Stimulated activated memory B cell treated with anti-CD40 and anti-IgM and Interleukin-4, amounts not matched to agents 10 μg/mL and 1 μg/mL and 100 μg/mL, for 72 hours (primary cell): ENCODE measurements around the gene MPRIP.

Experiments used
- ATAC-seq: fragments of 150-1000 bp; cut with Tn5 transposase; 2 replicates; pipeline ENCODE4 v1.10.0; 2021
- H3K27ac Mint-ChIP-seq: one replicate; pipeline ENCODE4 v1.8.0; 2022; ENCODE audit warnings: mild to moderate bottlenecking, mixed read lengths
- H3K27me3 Mint-ChIP-seq: one replicate; pipeline ENCODE4 v1.8.0; 2022; ENCODE audit warnings: mixed read lengths
- H3K36me3 Mint-ChIP-seq: one replicate; pipeline ENCODE4 v1.8.0; 2022; ENCODE audit warnings: mixed read lengths
- H3K4me1 Mint-ChIP-seq: one replicate; pipeline ENCODE4 v1.8.0; 2022; ENCODE audit warnings: mixed read lengths
- H3K4me3 Mint-ChIP-seq: one replicate; pipeline ENCODE4 v1.8.0; 2022; ENCODE audit warnings: mild to moderate bottlenecking, moderate library complexity, mixed read lengths
- H3K9me3 Mint-ChIP-seq: one replicate; pipeline ENCODE4 v1.8.0; 2022; ENCODE audit warnings: mixed read lengths

The MPRIP gene

GRCh38 chr17:17120294-17120693, 78.0 kb downstream of the MPRIP start:
- Mint-ChIP-seq H3K36me3 (no peaks in the 10 kb centered on the region), H3K27me3 (no peaks in the 10 kb centered on the region), H3K4me3 (no peak overlapping the region), H3K27ac (peak overlapping the region; percentile 58), H3K9me3 (no peaks in the 10 kb centered on the region), H3K4me1 (peaks cover 88% of the 10 kb centered on the region)
- ATAC-seq: no peak

GRCh38 chr17:17120701-17121100, 78.4 kb downstream of the MPRIP start:
- H3K27ac Mint-ChIP-seq: peak overlapping the region; percentile 58
- peaks cover 88% of the 10 kb centered on the region for H3K4me1 Mint-ChIP-seq
- H3K9me3 Mint-ChIP-seq: no peaks in the 10 kb centered on the region
- no peaks in the 10 kb centered on the region for H3K36me3 Mint-ChIP-seq
- no peaks in the 10 kb centered on the region for H3K27me3 Mint-ChIP-seq
- ATAC-seq: no peak
- no peak overlapping the region for H3K4me3 Mint-ChIP-seq

GRCh38 chr17:17121162-17121561, 78.9 kb downstream of the MPRIP start:
- Mint-ChIP-seq H3K27me3 (no peaks in the 10 kb centered on the region), H3K4me3 (no peak overlapping the region), H3K27ac (no peak overlapping the region), H3K9me3 (no peaks in the 10 kb centered on the region), H3K4me1 (peaks cover 84% of the 10 kb centered on the region), H3K36me3 (no peaks in the 10 kb centered on the region)
- no peak for ATAC-seq

GRCh38 chr17:17122781-17123483, 80.7 kb downstream of the MPRIP start:
- Mint-ChIP-seq H3K36me3 (peaks cover 4% of the 10 kb centered on the region), H3K27ac (no peak overlapping the region), H3K4me3 (no peak overlapping the region), H3K27me3 (no peaks in the 10 kb centered on the region), H3K4me1 (peaks cover 70% of the 10 kb centered on the region), H3K9me3 (no peaks in the 10 kb centered on the region)
- no peak for ATAC-seq

- H3K27ac Mint-ChIP-seq: peak overlapping the region; percentile 28
- no peak overlapping the region for H3K4me3 Mint-ChIP-seq
- peaks cover 15% of the 10 kb centered on the region for H3K36me3 Mint-ChIP-seq
- ATAC-seq: no peak
- H3K9me3 Mint-ChIP-seq: no peaks in the 10 kb centered on the region
- peaks cover 58% of the 10 kb centered on the region for H3K4me1 Mint-ChIP-seq
- H3K27me3 Mint-ChIP-seq: no peaks in the 10 kb centered on the region
Observed at GRCh38 chr17:17124341-17124740, 82.1 kb downstream of the MPRIP start.

GRCh38 chr17:17125136-17126084, 83.2 kb downstream of the MPRIP start:
- H3K36me3 Mint-ChIP-seq: peaks cover 22% of the 10 kb centered on the region
- ATAC-seq: no peak
- no peaks in the 10 kb centered on the region for H3K27me3 Mint-ChIP-seq
- peak overlapping the region; percentile 28 for H3K27ac Mint-ChIP-seq
- H3K4me3 Mint-ChIP-seq: no peak overlapping the region
- no peaks in the 10 kb centered on the region for H3K9me3 Mint-ChIP-seq
- H3K4me1 Mint-ChIP-seq: peaks cover 47% of the 10 kb centered on the region

- Mint-ChIP-seq H3K27ac (no peak overlapping the region), H3K27me3 (no peaks in the 10 kb centered on the region)
- no peak for ATAC-seq
Observed at GRCh38 chr17:17126131-17127110, 84.2 kb downstream of the MPRIP start.

GRCh38 chr17:17127156-17127555, 84.9 kb downstream of the MPRIP start:
- ATAC-seq: no peak
- peaks cover 33% of the 10 kb centered on the region for H3K36me3 Mint-ChIP-seq
- H3K9me3 Mint-ChIP-seq: no peaks in the 10 kb centered on the region
- no peak overlapping the region for H3K4me3 Mint-ChIP-seq
- no peak overlapping the region for H3K27ac Mint-ChIP-seq
- no peaks in the 10 kb centered on the region for H3K27me3 Mint-ChIP-seq
- H3K4me1 Mint-ChIP-seq: peaks cover 33% of the 10 kb centered on the region

More at GRCh38 chr17:17126131-17127110, 84.2 kb downstream of the MPRIP start:
- no peak overlapping the region for H3K4me3 Mint-ChIP-seq
- no peaks in the 10 kb centered on the region for H3K9me3 Mint-ChIP-seq
- peaks cover 40% of the 10 kb centered on the region for H3K4me1 Mint-ChIP-seq
- H3K36me3 Mint-ChIP-seq: peaks cover 32% of the 10 kb centered on the region

GRCh38 chr17:17127730-17128291, 85.6 kb downstream of the MPRIP start:
- H3K27me3 Mint-ChIP-seq: no peaks in the 10 kb centered on the region
- H3K4me1 Mint-ChIP-seq: peaks cover 27% of the 10 kb centered on the region
- H3K36me3 Mint-ChIP-seq: peaks cover 33% of the 10 kb centered on the region
- no peak overlapping the region for H3K27ac Mint-ChIP-seq
- H3K9me3 Mint-ChIP-seq: no peaks in the 10 kb centered on the region
- H3K4me3 Mint-ChIP-seq: no peak overlapping the region
- ATAC-seq: no peak

GRCh38 chr17:17128476-17129075, 86.3 kb downstream of the MPRIP start:
- no peaks in the 10 kb centered on the region for H3K27me3 Mint-ChIP-seq
- H3K9me3 Mint-ChIP-seq: no peaks in the 10 kb centered on the region
- H3K4me1 Mint-ChIP-seq: peaks cover 22% of the 10 kb centered on the region
- H3K36me3 Mint-ChIP-seq: peaks cover 33% of the 10 kb centered on the region
- H3K27ac Mint-ChIP-seq: peak overlapping the region; percentile 65
- no peak for ATAC-seq
- no peak overlapping the region for H3K4me3 Mint-ChIP-seq

GRCh38 chr17:17129466-17129865, 87.2 kb downstream of the MPRIP start:
- Mint-ChIP-seq H3K36me3 (peaks cover 38% of the 10 kb centered on the region), H3K27me3 (no peaks in the 10 kb centered on the region), H3K4me3 (no peak overlapping the region), H3K4me1 (peaks cover 14% of the 10 kb centered on the region), H3K9me3 (no peaks in the 10 kb centered on the region), H3K27ac (peak overlapping the region; percentile 65)
- ATAC-seq: no peak

- no peak overlapping the region for H3K27ac Mint-ChIP-seq
- no peak for ATAC-seq
- H3K27me3 Mint-ChIP-seq: no peaks in the 10 kb centered on the region
- H3K4me3 Mint-ChIP-seq: no peak overlapping the region
- peaks cover 43% of the 10 kb centered on the region for H3K36me3 Mint-ChIP-seq
- peaks cover 6% of the 10 kb centered on the region for H3K4me1 Mint-ChIP-seq
- no peaks in the 10 kb centered on the region for H3K9me3 Mint-ChIP-seq
Observed at GRCh38 chr17:17130077-17130844, 88.0 kb downstream of the MPRIP start.

- Mint-ChIP-seq H3K36me3 (peaks cover 48% of the 10 kb centered on the region), H3K4me1 (no peaks in the 10 kb centered on the region), H3K27ac (no peak overlapping the region), H3K27me3 (no peaks in the 10 kb centered on the region), H3K4me3 (no peak overlapping the region), H3K9me3 (no peaks in the 10 kb centered on the region)
- no peak for ATAC-seq
Observed at GRCh38 chr17:17131839-17132238, 89.6 kb downstream of the MPRIP start.

GRCh38 chr17:17132746-17133145, 90.5 kb downstream of the MPRIP start:
- ATAC-seq: no peak
- Mint-ChIP-seq H3K27ac (no peak overlapping the region), H3K4me3 (no peak overlapping the region), H3K27me3 (no peaks in the 10 kb centered on the region), H3K36me3 (peaks cover 52% of the 10 kb centered on the region), H3K4me1 (no peaks in the 10 kb centered on the region), H3K9me3 (no peaks in the 10 kb centered on the region)
